Measurements from ENCODE around the gene CHI3L1.

CHI3L1 gene

GRCh38 chr1:203151362-203152157 is 34.9 kb downstream of the CHI3L1 start:
- no peak for DNase-seq (ENCODE audit: low read depth in 2 of 2)

GRCh38 chr1:203150511-203151297 is 35.8 kb downstream of the CHI3L1 start:
- no peak for DNase-seq (ENCODE audit: low read depth in 2 of 2)

GRCh38 chr1:203149188-203149840 is 37.2 kb downstream of the CHI3L1 start:
- DNase-seq (ENCODE audit: low read depth in 2 of 2): no peak

GRCh38 chr1:203148579-203148978 is 37.9 kb downstream of the CHI3L1 start:
- DNase-seq (ENCODE audit: low read depth in 2 of 2): no peak

GRCh38 chr1:203148127-203148526 is 38.4 kb downstream of the CHI3L1 start:
- no peak for DNase-seq (ENCODE audit: low read depth in 2 of 2)

- DNase-seq (ENCODE audit: low read depth in 2 of 2): no peak
These were observed 39.1 kb downstream of the CHI3L1 start for GRCh38 chr1:203147376-203147775.

DNA sequence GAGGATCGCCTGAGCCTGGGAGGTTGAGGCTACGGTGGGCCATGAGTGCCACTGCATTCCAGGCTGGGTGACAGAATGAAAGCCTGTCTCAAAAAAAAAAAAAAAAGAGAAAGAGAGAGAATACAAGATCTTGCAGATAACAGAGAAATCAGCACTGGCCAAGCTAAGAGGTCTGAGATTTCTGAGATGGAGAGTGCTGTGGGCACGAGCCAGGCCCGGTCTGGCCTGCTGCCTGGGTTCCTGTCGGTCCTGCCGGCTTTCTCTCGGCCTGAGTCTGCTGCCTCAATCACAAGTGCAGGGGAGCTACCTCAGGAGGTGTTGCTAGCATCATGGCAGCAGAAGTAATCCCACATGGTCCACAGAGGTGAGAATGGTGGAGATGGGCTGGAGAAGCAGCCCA is 40.0 kb downstream of the CHI3L1 start:
- DNase-seq (ENCODE audit: low read depth in 2 of 2): no peak

- no peak for DNase-seq (ENCODE audit: low read depth in 2 of 2)
These were observed 40.5 kb downstream of the CHI3L1 start for GRCh38 chr1:203146042-203146369.

GRCh38 chr1:203145321-203146041 is 41.0 kb downstream of the CHI3L1 start:
- DNase-seq (ENCODE audit: low read depth in 2 of 2): no peak

DNA sequence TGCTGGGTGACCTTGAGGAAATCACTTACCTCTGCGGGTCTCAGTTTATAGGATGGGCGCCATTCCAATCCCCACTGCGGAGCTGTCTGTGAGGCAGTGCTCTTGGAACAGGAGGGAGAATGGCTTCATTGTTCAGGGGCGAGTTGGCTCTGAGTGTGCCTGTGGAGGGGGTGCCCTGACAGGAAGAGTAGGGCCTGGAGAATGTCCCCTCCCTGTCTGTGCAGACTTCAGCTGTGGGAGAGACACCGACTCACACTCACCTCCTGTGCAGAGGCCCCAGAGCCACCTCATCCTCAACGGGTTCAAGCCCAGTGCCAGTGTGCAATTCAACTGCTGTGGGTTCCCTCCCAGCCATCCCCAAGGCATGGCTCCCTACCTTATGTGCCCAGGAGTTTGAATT is 41.8 kb downstream of the CHI3L1 start:
- no peak for DNase-seq (ENCODE audit: low read depth in 2 of 2)

- no peak for DNase-seq (ENCODE audit: low read depth in 2 of 2)
These were observed 42.9 kb downstream of the CHI3L1 start for GRCh38 chr1:203143641-203144040.

- DNase-seq (ENCODE audit: low read depth in 2 of 2): no peak
These were observed 43.7 kb downstream of the CHI3L1 start for GRCh38 chr1:203142684-203143408.

DNA sequence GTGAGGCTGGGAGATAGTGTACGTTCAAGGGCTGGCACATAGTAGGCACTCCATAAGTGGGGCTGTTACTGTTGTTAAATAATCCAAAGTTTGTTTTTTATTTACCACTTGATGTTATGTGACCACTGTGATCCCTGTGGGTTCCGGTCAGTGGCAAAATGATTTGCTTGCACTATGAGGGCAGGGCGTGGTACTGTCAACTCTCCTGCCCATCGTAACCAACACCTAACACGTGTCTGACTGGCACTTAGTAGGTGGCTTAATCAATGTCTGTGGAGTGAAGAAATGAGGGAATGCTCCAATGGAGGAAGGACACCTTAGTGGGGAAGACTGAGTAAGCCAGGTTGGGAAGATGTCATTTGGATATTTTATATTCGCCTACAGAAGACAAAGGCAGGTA is 44.4 kb downstream of the CHI3L1 start:
- no peak for DNase-seq (ENCODE audit: low read depth in 2 of 2)

GRCh38 chr1:203140743-203141520 is 45.6 kb downstream of the CHI3L1 start:
- DNase-seq (ENCODE audit: low read depth in 2 of 2): no peak

DNA sequence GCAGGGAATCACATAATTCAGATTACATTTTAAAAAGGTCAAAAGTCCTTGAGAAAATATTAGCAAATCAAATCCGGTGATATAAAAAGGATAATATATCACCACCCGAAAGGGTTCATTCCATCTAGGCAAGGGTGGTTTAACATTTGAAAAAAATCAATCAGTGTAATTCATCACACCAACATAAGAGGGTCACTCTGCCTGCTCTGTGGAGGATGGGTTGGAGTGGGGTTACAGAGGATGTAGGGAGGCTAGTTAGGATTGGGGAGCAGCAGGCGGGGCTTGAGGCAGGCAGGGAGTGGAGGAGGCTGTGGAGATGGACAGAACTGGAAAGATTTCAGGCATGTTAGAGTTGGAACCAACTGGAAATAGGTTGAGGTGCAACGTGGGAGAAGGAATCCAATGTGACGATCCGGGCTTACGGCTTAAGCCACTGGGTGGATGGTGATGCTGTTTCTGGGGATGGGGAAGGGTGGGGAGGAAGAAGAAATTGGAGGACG is 46.5 kb downstream of the CHI3L1 start:
- DNase-seq (ENCODE audit: low read depth in 2 of 2): no peak

- no peak for DNase-seq (ENCODE audit: low read depth in 2 of 2)
These were observed 48.4 kb downstream of the CHI3L1 start for GRCh38 chr1:203138066-203138465.

GRCh38 chr1:203137324-203137723 is 49.2 kb downstream of the CHI3L1 start:
- DNase-seq (ENCODE audit: low read depth in 2 of 2): no peak

- DNase-seq (ENCODE audit: low read depth in 2 of 2): no peak
These were observed 50.0 kb downstream of the CHI3L1 start for GRCh38 chr1:203136409-203137042.

GRCh38 chr1:203135636-203136305 is 50.7 kb downstream of the CHI3L1 start:
- DNase-seq (ENCODE audit: low read depth in 2 of 2): no peak

All from stimulated activated CD8-positive, alpha-beta memory T cell treated with anti-CD3 and anti-CD28 coated beads, Interleukin-2, amount 100 ng/mL, for 48 hours (primary cell).